ENCODE results near the gene LDAH.

Gene LDAH

DNA sequence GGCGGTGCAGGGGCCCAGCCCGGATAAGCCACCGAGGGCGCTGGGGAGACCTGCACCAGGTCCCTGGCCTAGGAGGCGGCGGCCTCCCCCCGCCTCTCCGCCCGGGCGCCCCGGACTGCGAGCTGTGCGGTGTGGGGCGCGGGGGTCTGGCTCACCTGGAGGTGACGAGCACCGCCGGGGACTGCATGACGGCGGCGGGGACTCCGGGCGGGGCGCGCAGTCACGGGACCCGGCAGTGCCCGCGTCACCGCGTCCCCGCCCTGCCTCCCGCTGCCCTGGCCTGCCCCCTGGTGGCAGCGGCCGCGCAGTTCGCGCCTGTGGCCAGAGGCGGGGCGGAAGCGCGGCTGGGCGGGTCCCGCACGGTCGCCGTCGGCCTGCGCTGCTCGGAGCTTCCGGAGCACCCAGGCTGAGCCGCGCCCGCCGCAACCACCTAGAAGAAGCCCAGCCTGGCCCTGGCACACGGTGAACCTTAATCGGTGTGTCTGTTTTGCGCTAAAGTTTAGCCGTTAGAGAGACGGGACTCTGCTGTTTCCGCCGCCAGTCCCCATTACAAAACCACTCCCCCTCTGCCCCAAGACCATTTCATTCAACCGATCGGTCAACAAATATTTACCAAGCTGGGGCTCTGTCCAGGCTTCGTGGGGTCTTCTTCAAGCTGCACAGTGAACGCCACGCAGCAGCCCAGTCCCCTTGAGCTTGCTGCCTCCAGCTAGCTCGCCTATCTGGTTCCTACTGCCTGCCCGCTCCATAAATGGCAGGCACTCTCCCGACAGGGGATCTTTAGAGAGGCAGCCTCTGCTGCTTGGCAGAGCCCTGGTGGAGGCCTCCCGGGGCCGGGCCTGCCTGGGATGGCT is 171.8 kb downstream of the LDAH start, which contains the start of gene HS1BP3:
TSS of gene HS1BP3 (minus strand) at position 222 of the 854 bp plus-strand sequence. CDS start at position 187, 35 bp downstream.
- peak; percentile 92 for DNase-seq (ENCODE audit: low read depth)

DNA sequence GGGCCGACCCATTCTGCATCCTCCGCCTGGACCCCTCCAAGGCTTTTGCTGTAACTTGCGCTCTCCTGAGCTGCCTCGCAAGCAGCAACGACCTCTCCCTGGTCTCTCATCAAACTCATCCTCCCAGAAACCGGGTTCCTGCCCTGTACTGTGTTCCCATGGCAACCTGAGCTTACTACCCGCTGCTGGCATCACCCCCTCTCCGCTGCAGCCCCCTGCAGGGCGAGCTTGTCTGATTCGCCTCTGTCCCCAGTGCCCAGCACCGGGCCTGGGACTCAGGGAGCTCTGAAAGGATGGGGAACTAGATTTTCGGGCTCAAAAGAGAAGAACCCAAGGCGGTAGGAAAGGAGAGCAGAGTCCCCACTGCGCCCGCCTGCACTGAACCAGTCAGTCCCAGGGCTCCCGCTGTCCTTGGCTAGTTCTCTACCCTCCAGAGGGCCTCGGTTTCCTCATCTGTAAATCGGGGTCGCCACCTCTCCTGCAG is 172.5 kb downstream of the LDAH start:
- DNase-seq (ENCODE audit: low read depth) = no peak

- DNase-seq (ENCODE audit: low read depth) = no peak
Measured at GRCh38 chr2:20649976-20650375, 172.9 kb downstream of the LDAH start.

GRCh38 chr2:20649576-20649975 is 173.3 kb downstream of the LDAH start:
- DNase-seq (ENCODE audit: low read depth) = no peak

GRCh38 chr2:20648831-20649230 is 174.1 kb downstream of the LDAH start:
- DNase-seq (ENCODE audit: low read depth) = no peak

DNA sequence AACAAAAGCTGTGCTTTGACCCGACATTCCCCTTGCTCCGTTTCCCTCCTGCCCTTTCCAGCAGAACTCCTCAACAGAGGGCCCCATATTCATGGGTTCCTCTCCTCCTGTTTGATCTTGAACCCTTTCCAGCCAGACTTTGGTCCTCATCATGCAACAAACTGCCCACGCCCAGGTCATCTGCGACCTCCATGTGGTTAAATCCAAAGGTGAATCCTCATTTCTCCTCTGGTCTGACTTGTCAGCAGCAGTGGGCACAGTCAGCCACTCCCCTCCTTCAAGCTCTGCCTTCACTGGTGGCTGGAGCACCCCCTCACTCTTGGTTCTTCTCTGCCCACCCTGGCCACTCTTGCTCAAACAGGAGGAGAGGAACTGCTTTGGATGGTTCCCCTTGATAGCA is 174.7 kb downstream of the LDAH start:
- DNase-seq (ENCODE audit: low read depth) = no peak

DNA sequence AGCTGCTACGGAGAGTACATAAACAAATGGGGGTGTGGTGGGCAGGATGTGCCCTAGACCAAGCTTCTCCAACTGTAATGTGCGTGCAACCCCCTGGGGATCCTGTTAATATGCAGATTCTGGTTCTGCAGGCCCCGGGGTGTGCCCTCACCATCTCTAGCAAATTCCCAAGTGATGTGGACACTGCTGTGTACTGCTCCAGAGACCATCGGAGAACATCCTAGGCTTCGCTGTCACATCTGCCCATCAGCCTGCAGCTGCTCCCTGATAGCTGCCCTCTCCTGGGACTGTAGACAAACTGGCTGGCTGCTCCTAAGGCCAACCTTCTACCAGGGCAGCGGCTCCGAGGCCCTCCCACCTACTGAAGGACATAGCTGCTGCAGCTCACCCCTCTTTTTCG is 175.2 kb downstream of the LDAH start:
- DNase-seq (ENCODE audit: low read depth) = no peak

DNA sequence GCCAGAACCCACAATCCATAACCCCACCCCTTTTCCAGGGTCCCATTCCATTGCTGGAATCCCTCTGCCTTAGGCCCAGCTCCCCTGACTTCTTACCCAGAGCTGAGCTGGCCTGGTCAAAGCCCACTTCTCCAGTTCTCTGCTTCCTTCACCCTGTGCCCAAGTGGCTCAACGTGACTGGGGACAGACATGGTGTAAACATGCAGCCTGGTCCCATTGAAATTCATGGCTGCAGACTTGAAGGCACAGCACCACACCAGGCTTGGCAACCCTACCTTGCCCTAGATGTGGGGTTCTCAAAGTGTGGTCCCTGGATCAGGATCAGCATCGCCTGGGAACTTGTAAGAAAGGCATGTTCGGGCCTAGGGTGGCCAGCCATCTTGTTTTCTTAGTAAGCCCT is 175.7 kb downstream of the LDAH start:
- DNase-seq (ENCODE audit: low read depth) = no peak

GRCh38 chr2:20646446-20646845 is 176.5 kb downstream of the LDAH start:
- no peak for DNase-seq (ENCODE audit: low read depth)

GRCh38 chr2:20645761-20646160 is 177.1 kb downstream of the LDAH start:
- no peak for DNase-seq (ENCODE audit: low read depth)

DNA sequence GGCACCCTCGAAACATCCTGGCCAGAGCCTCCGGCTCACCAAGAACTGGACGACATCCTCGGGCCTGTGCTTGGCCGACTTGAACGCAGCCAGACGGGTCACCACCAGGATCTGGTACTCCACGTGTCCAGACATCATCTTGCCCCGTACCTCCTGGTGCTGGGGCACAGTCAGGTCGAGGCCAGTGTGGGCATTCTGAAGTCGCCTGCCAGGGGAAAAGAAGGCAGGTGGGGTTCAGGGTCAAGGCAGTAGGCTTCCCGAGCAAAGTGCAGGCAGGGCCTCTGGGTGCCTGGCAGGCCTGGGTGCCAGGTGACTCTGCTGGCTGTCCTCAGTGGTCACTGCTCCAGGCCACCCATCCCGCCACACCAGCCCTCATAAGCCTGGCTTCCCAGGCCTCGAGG is 177.6 kb downstream of the LDAH start:
- no peak for DNase-seq (ENCODE audit: low read depth)

DNA sequence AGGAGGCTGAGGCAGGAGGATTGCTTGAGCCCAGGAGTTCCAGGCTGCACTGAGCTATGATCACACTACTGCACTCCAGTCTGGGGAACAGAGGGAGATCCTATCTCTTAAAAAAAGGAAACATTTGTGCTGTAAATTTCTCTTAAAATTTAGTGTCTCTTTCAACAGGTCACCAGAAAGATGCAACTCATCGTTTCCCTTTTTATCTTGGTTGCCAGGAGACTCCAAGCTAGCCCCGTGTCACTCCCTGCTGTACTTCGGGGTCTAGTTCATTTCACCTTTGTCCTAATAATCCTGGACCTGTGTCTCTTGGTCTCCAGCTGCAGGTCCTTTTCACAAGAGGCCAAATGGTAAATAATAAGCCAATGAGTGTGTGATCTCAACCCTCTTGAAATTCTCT is 179.1 kb downstream of the LDAH start:
- no peak for DNase-seq (ENCODE audit: low read depth)

DNA sequence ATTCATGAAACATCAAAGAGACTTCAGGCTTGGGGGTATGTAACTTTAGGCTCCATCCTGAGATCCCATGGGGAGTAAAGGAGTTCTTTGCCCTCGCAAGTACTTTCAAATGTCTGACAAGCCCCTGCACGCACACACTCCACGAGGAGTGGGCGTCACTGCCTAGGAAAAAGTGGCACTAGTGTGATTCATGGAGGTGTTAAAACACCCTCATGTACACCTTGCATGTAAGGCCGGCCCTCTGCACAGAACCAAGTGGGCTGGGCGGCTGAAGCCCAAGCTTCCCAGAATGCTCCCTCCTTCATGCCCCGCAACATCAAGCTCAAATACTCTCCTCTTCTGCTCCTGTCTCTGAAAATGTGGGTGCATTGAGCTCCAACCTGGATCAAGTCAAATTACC is 179.8 kb downstream of the LDAH start:
- DNase-seq (ENCODE audit: low read depth) = no peak

GRCh38 chr2:20642055-20642971 is 180.6 kb downstream of the LDAH start:
- peak; percentile 77 for DNase-seq (ENCODE audit: low read depth)

GRCh38 chr2:20641123-20641985 is 181.5 kb downstream of the LDAH start:
- no peak for DNase-seq (ENCODE audit: low read depth)

GRCh38 chr2:20640411-20641122 is 182.3 kb downstream of the LDAH start:
- no peak for DNase-seq (ENCODE audit: low read depth)

DNA sequence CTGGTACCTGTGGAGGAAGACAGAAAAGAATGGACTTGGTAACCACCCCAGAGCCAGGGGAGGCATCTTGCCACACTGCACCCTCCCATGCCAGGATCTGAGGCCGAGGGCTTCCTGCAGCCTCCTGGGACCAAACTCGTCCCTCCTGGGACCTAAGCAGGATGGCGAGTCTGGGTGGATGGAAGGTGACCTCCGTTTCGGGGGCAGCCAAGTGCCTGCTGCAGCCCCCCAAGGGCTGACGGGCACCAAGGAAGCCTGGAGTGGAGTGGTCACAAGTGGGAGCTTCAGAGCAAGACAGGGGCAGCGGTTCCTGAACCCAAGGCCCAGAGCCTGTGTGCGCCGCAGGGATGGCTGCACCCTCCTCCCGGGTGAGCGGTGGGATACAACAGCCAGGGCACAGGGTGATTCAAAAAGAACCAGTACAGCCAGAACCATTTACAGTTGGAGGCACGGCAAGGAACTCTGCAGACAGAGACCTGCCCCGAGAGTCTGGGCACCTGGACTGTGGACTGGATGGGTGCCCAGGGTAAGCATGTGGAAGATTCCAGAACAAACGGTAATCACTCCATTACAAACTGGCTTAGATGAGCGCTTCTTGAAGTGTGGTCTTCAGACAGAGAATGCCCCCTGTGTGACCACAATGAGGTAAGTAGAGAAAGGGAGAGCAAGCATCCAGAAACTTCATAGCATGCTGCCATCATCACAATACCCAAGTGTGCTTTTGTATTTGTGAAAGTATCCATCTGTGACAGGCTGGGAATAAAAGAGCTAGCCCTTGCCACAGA is 184.1 kb downstream of the LDAH start:
- no peak for DNase-seq (ENCODE audit: low read depth)

GRCh38 chr2:20638014-20638413 is 184.9 kb downstream of the LDAH start:
- DNase-seq (ENCODE audit: low read depth) = no peak

DNA sequence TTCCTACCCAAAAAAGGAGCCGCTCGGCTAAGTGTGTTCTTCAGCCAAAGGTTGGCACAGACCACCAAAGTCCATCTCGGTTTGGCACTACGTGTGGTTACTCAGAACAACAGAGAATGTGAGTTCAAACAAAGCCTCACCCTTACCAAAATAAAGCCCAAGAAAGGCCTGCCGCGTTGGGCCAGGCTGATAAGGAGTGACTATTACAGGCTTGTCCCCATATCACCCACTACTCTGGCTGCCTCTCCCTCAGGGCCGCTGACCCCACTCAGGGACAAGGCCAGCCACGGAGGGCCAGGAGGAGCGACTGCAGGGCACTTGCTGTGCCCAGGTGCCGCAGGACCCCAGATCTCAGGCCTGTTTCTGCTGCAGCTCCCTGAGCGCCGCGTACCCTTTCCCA is 185.8 kb downstream of the LDAH start:
- no peak for DNase-seq (ENCODE audit: low read depth)
